DND-41 (cell line): ENCODE data around the gene LRP3.

Experiments used
- ATAC-seq: fragments of 200-7000 bp; cut with Tn5 transposase; 3 replicates; pipeline ENCODE4 v1.9.1; 2021; ENCODE audit warnings: low read depth; ENCODE audit not compliant: insufficient read depth
- DNase-seq: peaks from one replicate; pipeline ENCODE4 v3.0.0-alpha.2; 2020
- H2AFZ ChIP-seq: 2 replicates; pipeline ENCODE4 v1.6.0; 2012; ENCODE audit warnings: low read depth, low read length
- H3K27ac ChIP-seq: 2 replicates; pipeline ENCODE4 v1.5.1; 2012; ENCODE audit warnings: low read length, inconsistent platforms
- H3K27me3 ChIP-seq: fragments of 200-600 bp; sonication (generic); 2 replicates; pipeline ENCODE4 v1.6.0; 2012; ENCODE audit warnings: low read length, mild to moderate bottlenecking, inconsistent platforms; ENCODE audit not compliant: insufficient read depth, poor library complexity
- H3K36me3 ChIP-seq: 2 replicates; pipeline ENCODE4 v1.5.1; 2012; ENCODE audit warnings: low read length, inconsistent platforms; ENCODE audit not compliant: insufficient read depth
- H3K4me1 ChIP-seq: 2 replicates; pipeline ENCODE4 v1.5.1; 2012; ENCODE audit warnings: mild to moderate bottlenecking, low read length; ENCODE audit not compliant: insufficient read depth
- H3K4me2 ChIP-seq: 2 replicates; pipeline ENCODE4 v1.6.0; 2012; ENCODE audit warnings: mild to moderate bottlenecking, moderate library complexity, low read length, inconsistent platforms; ENCODE audit not compliant: insufficient read depth
- H3K4me3 ChIP-seq, 2 experiments: fragments of 200-600 bp in 1 of 2; shearing (Covaris generic) in 1 of 2; 2 replicates each; pipeline ENCODE4 v1.5.1; 2012 to 2016; ENCODE audit warnings: inconsistent platforms in 2 of 2, low read length in 2 of 2, mild to moderate bottlenecking in 2 of 2, low read depth in 1 of 2, moderate library complexity in 1 of 2
- H3K79me2 ChIP-seq: 2 replicates; pipeline ENCODE4 v1.6.0; 2012; ENCODE audit warnings: low read length, inconsistent platforms; ENCODE audit not compliant: insufficient read depth
- H3K9ac ChIP-seq: 2 replicates; pipeline ENCODE4 v1.6.0; 2012; ENCODE audit warnings: low read depth, mild to moderate bottlenecking, inconsistent platforms, low read length, moderate library complexity
- H3K9me3 ChIP-seq: 2 replicates; pipeline ENCODE4 v1.5.1; 2012; ENCODE audit warnings: low read length, moderate library complexity, mild to moderate bottlenecking, inconsistent platforms; ENCODE audit not compliant: insufficient read depth, severe bottlenecking
- H4K20me1 ChIP-seq: 2 replicates; pipeline ENCODE4 v1.6.0; 2012; ENCODE audit warnings: low read length; ENCODE audit not compliant: insufficient read depth
- CTCF ChIP-seq: IDR thresholded peaks from 2 replicates; pipeline ENCODE4 v1.5.1; 2012; ENCODE audit warnings: borderline replicate concordance, low read length, moderate library complexity, mild to moderate bottlenecking; ENCODE audit not compliant: poor library complexity, severe bottlenecking; ENCODE audit errors: extremely low read depth
- EZH2 ChIP-seq: IDR thresholded peaks from 3 replicates; pipeline ENCODE4 v1.6.1; 2012; ENCODE audit warnings: borderline replicate concordance, low read depth, mild to moderate bottlenecking, moderate library complexity, low read length, inconsistent platforms; ENCODE audit not compliant: severe bottlenecking

Gene LRP3

GRCh38 chr19:33176670-33177416 is 17.3 kb upstream of the LRP3 start:
- H3K4me3 ChIP-seq: peak overlapping the region; percentile 65 to 88
- H3K4me2 ChIP-seq: peak overlapping the region; percentile 89
- TF ChIP-seq CTCF: no peak
- H3K9me3 ChIP-seq: no peaks in the 10 kb centered on the region
- peak; percentile 88 for ATAC-seq
- no peaks in the 10 kb centered on the region for H4K20me1 ChIP-seq
- peak overlapping the region; percentile 95 for H2AFZ ChIP-seq
- DNase-seq: peak; percentile 96
- peaks cover 41% of the 10 kb centered on the region for H3K4me1 ChIP-seq
- H3K36me3 ChIP-seq: no peaks in the 10 kb centered on the region; the same call in 1 of the 2 replicates
- peaks cover 10% of the 10 kb centered on the region for H3K79me2 ChIP-seq
- H3K27me3 ChIP-seq: no peaks in the 10 kb centered on the region
- H3K9ac ChIP-seq: peak overlapping the region; percentile 98
- peak overlapping the region; percentile 92 for H3K27ac ChIP-seq

GRCh38 chr19:33177417-33177979 is 16.6 kb upstream of the LRP3 start:
- Histone ChIP-seq H3K27ac (peak overlapping the region; percentile 92), H3K4me2 (peak overlapping the region; percentile 89), H3K79me2 (peaks cover 10% of the 10 kb centered on the region), H2AFZ (peak overlapping the region; percentile 90), H3K27me3 (no peaks in the 10 kb centered on the region), H3K36me3 (no peaks in the 10 kb centered on the region; the same call in 1 of the 2 replicates), H3K9ac (peak overlapping the region; percentile 98), H3K9me3 (no peaks in the 10 kb centered on the region), H4K20me1 (no peaks in the 10 kb centered on the region), H3K4me1 (peaks cover 41% of the 10 kb centered on the region), H3K4me3 (peak overlapping the region; percentile 16 to 88; a peak in 3 of 4 replicates)
- ATAC-seq (peak; percentile 46), DNase-seq (no peak)
- TF ChIP-seq CTCF: peak; percentile 66
- no peak for TF ChIP-seq EZH2

- H3K4me3 ChIP-seq: no peak overlapping the region
- DNase-seq: no peak
- H3K4me2 ChIP-seq: no peak overlapping the region
- no peak for ATAC-seq
- no peaks in the 10 kb centered on the region for H3K36me3 ChIP-seq
- no peaks in the 10 kb centered on the region for H4K20me1 ChIP-seq
- no peak overlapping the region for H3K9ac ChIP-seq
- H3K4me1 ChIP-seq: no peaks in the 10 kb centered on the region
- H3K9me3 ChIP-seq: no peaks in the 10 kb centered on the region
- H3K79me2 ChIP-seq: no peaks in the 10 kb centered on the region
- H3K27me3 ChIP-seq: no peaks in the 10 kb centered on the region
- no peak overlapping the region for H2AFZ ChIP-seq
- no peak for TF ChIP-seq CTCF
- TF ChIP-seq EZH2: no peak
- H3K27ac ChIP-seq: no peak overlapping the region
Measured at GRCh38 chr19:33186431-33187182, 7.5 kb upstream of the LRP3 start.
